SK-N-SH (cell line): Measurements from ENCODE around the gene SERPINA7. TPM values are rescaled to one million over a fixed set of nuclear protein-coding genes. Genes with fewer than 3 reads are reported as not detected.
"Not testable (repeated sequence)": the region's sequence is repeated elsewhere in the genome, so short reads cannot be mapped to it uniquely, and the experiment has no call there.

Experiments used
- CTCF ChIA-PET: fragments of 300-600, 350-600 bp; formaldehyde crosslinking; extraction: SDS; loops from one replicate; lab custom pipeline; 2021; lab: Yijun Ruan, JAX
- POLR2A ChIA-PET: fragments of 350-600 bp; sonication (Branson Sonifier 250); formaldehyde crosslinking; extraction: SDS; loops from one replicate; lab custom pipeline; 2020; ENCODE audit warnings: antibody characterized with exemption, inconsistent platforms; lab: Yijun Ruan, JAX
- DNase-seq: peaks from one replicate; pipeline ENCODE4 v3.0.0; 2012
- H2AFZ ChIP-seq: fragments of 200-600 bp; sonication (generic); 2 replicates; pipeline ENCODE4 v1.8.1; 2016; ENCODE audit warnings: antibody characterized with exemption, mild to moderate bottlenecking, low read depth
- H3F3A ChIP-seq: fragments of 200-600 bp; sonication (generic); replicated peaks from 2 replicates; pipeline ENCODE3; 2016; ENCODE audit warnings: antibody characterized with exemption, mild to moderate bottlenecking; ENCODE audit not compliant: insufficient read depth
- H3K27ac ChIP-seq, 2 experiments: fragments of 200-500 bp in 1 of 2; fragments of 200-600 bp in 1 of 2; sonication (Bioruptor generic) in 1 of 2; sonication (generic), shearing (Covaris generic) in 1 of 2; 2 replicates each; pipeline versions ENCODE4 v1.5.1 to v1.6.1; 2014 to 2016; ENCODE audit warnings: low read depth in 2 of 2, inconsistent platforms in 1 of 2, low read length in 1 of 2, mild to moderate bottlenecking in 1 of 2, mixed read lengths in 1 of 2
- H3K27me3 ChIP-seq: fragments of 200-600 bp; sonication (generic), shearing (Covaris generic); 2 replicates; pipeline ENCODE4 v1.6.1; 2016; ENCODE audit warnings: mixed run types; ENCODE audit not compliant: insufficient read depth
- H3K36me3 ChIP-seq, 2 experiments: fragments of 200-500 bp in 1 of 2; fragments of 200-600 bp in 1 of 2; sonication (Bioruptor generic) in 1 of 2; sonication (generic) in 1 of 2; replicated peaks in 1 of 2; 2 replicates each; pipeline versions ENCODE3 to v1.5.1; 2014 to 2016; ENCODE audit warnings: low read length in 1 of 2, mild to moderate bottlenecking in 1 of 2; ENCODE audit not compliant: insufficient read depth in 2 of 2, control insufficient read depth in 1 of 2
- H3K4me1 ChIP-seq, 2 experiments: fragments of 200-500 bp in 1 of 2; fragments of 200-600 bp in 1 of 2; sonication (Bioruptor generic) in 1 of 2; sonication (generic), shearing (Covaris generic) in 1 of 2; 2 replicates each; pipeline versions ENCODE4 v1.5.1 to v1.6.1; 2014 to 2016; ENCODE audit warnings: low read depth in 1 of 2, low read length in 1 of 2, mixed run types in 1 of 2; ENCODE audit not compliant: insufficient read depth in 2 of 2, control insufficient read depth in 1 of 2
- H3K4me2 ChIP-seq: fragments of 200-600 bp; sonication (generic), shearing (Covaris generic); 2 replicates; pipeline ENCODE4 v1.6.1; 2017; ENCODE audit warnings: mixed run types
- H3K4me3 ChIP-seq, 2 experiments: fragments of 200-500 bp in 1 of 2; fragments of 200-600 bp in 1 of 2; sonication (Bioruptor generic) in 1 of 2; sonication (generic), shearing (Covaris generic) in 1 of 2; 2 replicates each; pipeline versions ENCODE4 v1.5.1 to v1.8.1; 2014 to 2016; ENCODE audit warnings: low read depth in 2 of 2, inconsistent platforms in 1 of 2, low read length in 1 of 2, mild to moderate bottlenecking in 1 of 2, mixed read lengths in 1 of 2, moderate library complexity in 1 of 2
- H3K79me2 ChIP-seq: fragments of 200-600 bp; sonication (generic); 2 replicates; pipeline ENCODE4 v1.8.1; 2017; ENCODE audit warnings: mild to moderate bottlenecking; ENCODE audit not compliant: insufficient read depth
- H3K9ac ChIP-seq: fragments of 200-600 bp; sonication (generic); 2 replicates; pipeline ENCODE4 v1.6.1; 2017; ENCODE audit warnings: mixed run types
- H3K9me2 ChIP-seq: fragments of 200-600 bp; sonication (generic); 2 replicates; pipeline ENCODE4 v1.6.1; 2017; ENCODE audit warnings: mixed run types
- H3K9me3 ChIP-seq: fragments of 200-600 bp; sonication (generic); 2 replicates; pipeline ENCODE4 v1.6.1; 2017; ENCODE audit warnings: mixed run types, mild to moderate bottlenecking, moderate library complexity
- H4K20me1 ChIP-seq: fragments of 200-600 bp; sonication (generic); 2 replicates; pipeline ENCODE4 v1.6.1; 2017; ENCODE audit warnings: mild to moderate bottlenecking, mixed run types; ENCODE audit not compliant: insufficient read depth
- ELF1 ChIP-seq: IDR thresholded peaks from 2 replicates; pipeline ENCODE4 v1.4.0; 2012
- FOSL2 ChIP-seq: IDR thresholded peaks from 2 replicates; pipeline ENCODE4 v1.4.0; 2012; ENCODE audit warnings: low read depth, mild to moderate bottlenecking, moderate library complexity, borderline replicate concordance
- FOXJ3 ChIP-seq: sonication (generic); formaldehyde crosslinking; IDR thresholded peaks from 2 replicates; pipeline ENCODE4 v1.5.1; 2020; ENCODE audit warnings: mild to moderate bottlenecking, missing genetic modification reagents
- FOXM1 ChIP-seq: IDR thresholded peaks from 2 replicates; pipeline ENCODE4 v1.4.0; 2012; ENCODE audit warnings: low read depth, mild to moderate bottlenecking
- GATA2 ChIP-seq: sonication (generic); formaldehyde crosslinking; IDR thresholded peaks from 2 replicates; pipeline ENCODE4 v1.5.0; 2020; ENCODE audit warnings: mild to moderate bottlenecking, missing genetic modification reagents
- MAX ChIP-seq: IDR thresholded peaks from 2 replicates; pipeline ENCODE4 v1.4.0; 2012; ENCODE audit warnings: low read depth
- RFX5 ChIP-seq: IDR thresholded peaks from 2 replicates; pipeline ENCODE4 v1.6.1; 2012; ENCODE audit warnings: mild to moderate bottlenecking, improper control_type of control experiment, low read length
- RXRA ChIP-seq: IDR thresholded peaks from 2 replicates; pipeline ENCODE4 v1.4.0; 2012; ENCODE audit warnings: low read depth, mild to moderate bottlenecking, borderline replicate concordance
- SIN3A ChIP-seq: IDR thresholded peaks from 2 replicates; pipeline ENCODE4 v1.6.1; 2012; ENCODE audit warnings: low read depth, mild to moderate bottlenecking, low read length, moderate library complexity, borderline replicate concordance
- TEAD4 ChIP-seq: IDR thresholded peaks from 2 replicates; pipeline ENCODE4 v1.4.0; 2012; ENCODE audit warnings: mild to moderate bottlenecking, borderline replicate concordance; ENCODE audit not compliant: insufficient read depth
- USF1 ChIP-seq: IDR thresholded peaks from 2 replicates; pipeline ENCODE4 v1.4.0; 2012; ENCODE audit warnings: low read depth, borderline replicate concordance
- YY1 ChIP-seq: IDR thresholded peaks from 2 replicates; pipeline ENCODE4 v1.4.0; 2012; ENCODE audit warnings: low read depth, mild to moderate bottlenecking
- WGBS: methylation state at CpG from one replicate; pipeline ENCODE4 v1.1.6; 2017; ENCODE audit warnings: low lambda C conversion rate; 5-methylcytosine and 5-hydroxymethylcytosine counted together
- polyA plus RNA-seq, 3 experiments: library from polyadenylated mRNA; depleted of rRNA; stranded (reverse); fragments of >200 nt; gene quantifications; 2 replicates each; pipeline ENCODE4 v1.2.3, GENCODE V29; 2012

The SERPINA7 gene
- polyA plus RNA-seq, 1 of the 3 experiments (the other 2 are of a cell fraction) = not detected

GRCh38 chrX:106009145-106009544 is 29.4 kb downstream of the SERPINA7 start:
- H3K36me3 ChIP-seq = no peaks in the 10 kb centered on the region
- H3K9me2 ChIP-seq = no peaks in the 10 kb centered on the region
- CTCF ChIA-PET = no interaction called here
- no peak overlapping the region for H2AFZ ChIP-seq
- no peaks in the 10 kb centered on the region for H4K20me1 ChIP-seq
- no peak overlapping the region for H3K4me3 ChIP-seq
- TF ChIP-seq USF1 = no peak
- no peak for TF ChIP-seq FOXM1
- TF ChIP-seq RXRA = no peak
- no peak for TF ChIP-seq MAX
- TF ChIP-seq FOSL2 = no peak
- no peak for TF ChIP-seq SIN3A
- TF ChIP-seq GATA2 = no peak
- no peak for TF ChIP-seq TEAD4
- no peak overlapping the region for H3K4me2 ChIP-seq
- H3K9ac ChIP-seq = no peak overlapping the region
- no peak for DNase-seq
- no peaks in the 10 kb centered on the region for H3K27me3 ChIP-seq
- H3F3A ChIP-seq = no peaks in the 10 kb centered on the region
- no peaks in the 10 kb centered on the region; the same call in 1 of the 2 replicates for H3K9me3 ChIP-seq
- WGBS = 0% methylated on average over 5 of the region's 5 CpGs
- POLR2A ChIA-PET = no interaction called here
- H3K79me2 ChIP-seq = no peaks in the 10 kb centered on the region
- H3K4me1 ChIP-seq = no peaks in the 10 kb centered on the region
- H3K27ac ChIP-seq = no peak overlapping the region

GRCh38 chrX:106007815-106008214 is 30.7 kb downstream of the SERPINA7 start:
- no peak overlapping the region for H3K4me3 ChIP-seq
- H3K79me2 ChIP-seq = no peaks in the 10 kb centered on the region
- CTCF ChIA-PET = no interaction called here
- TF ChIP-seq FOXJ3 (CRISPR knock-in tag) (no peak), RFX5 (no peak), YY1 (no peak)
- no peaks in the 10 kb centered on the region; the same call in 1 of the 2 replicates for H3K9me3 ChIP-seq
- H3K4me2 ChIP-seq = no peak overlapping the region
- H3F3A ChIP-seq = no peaks in the 10 kb centered on the region
- H2AFZ ChIP-seq = no peak overlapping the region
- WGBS = 0% methylated on average over 1 of the region's 1 CpG
- peaks cover 6% of the 10 kb centered on the region; the same call in 1 of the 2 replicates for H3K27me3 ChIP-seq
- H3K36me3 ChIP-seq = no peaks in the 10 kb centered on the region
- no peak overlapping the region for H3K9ac ChIP-seq
- no peaks in the 10 kb centered on the region for H4K20me1 ChIP-seq
- no peaks in the 10 kb centered on the region for H3K9me2 ChIP-seq
- no peaks in the 10 kb centered on the region for H3K4me1 ChIP-seq
- H3K27ac ChIP-seq = no peak overlapping the region
- DNase-seq = no peak
- POLR2A ChIA-PET = no interaction called here

GRCh38 chrX:106005684-106006083 is 32.8 kb downstream of the SERPINA7 start:
- Histone ChIP-seq H3K36me3 (no peaks in the 10 kb centered on the region), H2AFZ (no peak overlapping the region), H3K27ac (no peak overlapping the region), H3K4me1 (no peaks in the 10 kb centered on the region), H4K20me1 (no peaks in the 10 kb centered on the region), H3K4me3 (no peak overlapping the region), H3K9me3 (no peaks in the 10 kb centered on the region), H3K9me2 (no peaks in the 10 kb centered on the region), H3F3A (no peaks in the 10 kb centered on the region), H3K79me2 (no peaks in the 10 kb centered on the region), H3K9ac (no peak overlapping the region), H3K4me2 (no peak overlapping the region), H3K27me3 (peaks cover 6% of the 10 kb centered on the region; the same call in 1 of the 2 replicates)
- TF ChIP-seq GATA2 = no peak
- no peak for TF ChIP-seq TEAD4
- no peak for TF ChIP-seq ELF1
- ChIA-PET CTCF (no interaction called here), POLR2A (no interaction called here)
- no peak for DNase-seq
- WGBS = 1% methylated on average over 2 of the region's 2 CpGs

GRCh38 chrX:106000609-106001008 is 37.9 kb downstream of the SERPINA7 start:
- H3K4me3 ChIP-seq, H4K20me1 ChIP-seq, H3K4me2 ChIP-seq, CTCF ChIA-PET, H3K36me3 ChIP-seq, H3K27me3 ChIP-seq, H3K27ac ChIP-seq, DNase-seq, H3K9ac ChIP-seq, H3K9me2 ChIP-seq, H2AFZ ChIP-seq, H3K4me1 ChIP-seq, H3K9me3 ChIP-seq, H3F3A ChIP-seq, POLR2A ChIA-PET, H3K79me2 ChIP-seq: not testable (repeated sequence)
- WGBS = 9% methylated on average over 4 of the region's 5 CpGs
